Measurements from ENCODE around the gene MGAT3.

MGAT3 gene

DNA sequence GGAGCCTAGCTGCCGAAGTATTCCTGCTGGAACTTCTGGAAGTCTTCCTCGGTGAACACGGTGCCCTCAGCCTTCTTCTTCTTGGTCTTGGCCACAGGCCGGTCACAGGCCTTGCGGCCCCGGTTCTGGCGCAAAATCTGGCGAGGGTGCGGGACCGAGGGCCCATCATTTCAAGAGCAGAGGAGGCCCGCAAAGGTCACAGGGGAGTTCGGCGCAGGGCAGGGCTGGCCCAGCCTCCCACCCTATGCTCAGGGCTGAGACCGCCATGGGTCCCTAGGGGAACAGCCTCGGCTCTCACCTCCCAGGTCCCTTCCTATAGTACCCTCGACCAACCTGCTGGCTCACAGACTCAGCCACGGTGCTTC, 72.7 kb downstream of the MGAT3 start:
- Histone ChIP-seq H3K36me3 (ENCODE audit: insufficient read depth, low read length) (peaks cover 22% of the 10 kb centered on the region), H3K9ac (ENCODE audit: insufficient read length) (no peak overlapping the region), H3K4me3 (0 out of 2 replicates have a peak overlapping the region, but pooled peaks have one; percentile 3), H3K27ac (no peak overlapping the region), H3K9me3 (ENCODE audit: low read depth, low read length) (no peaks in the 10 kb centered on the region)
- TF ChIP-seq POLR2AphosphoS5 (IDR thresholded peaks at IDR 0.05; ENCODE audit: borderline replicate concordance, low read depth, low read length) (no peak), FOXP2 (optimal IDR thresholded peaks at IDR 0.05; ENCODE audit: control extremely low read depth, extremely low read length, insufficient read depth) (no peak), EZH2 (IDR thresholded peaks at IDR 0.05) (no peak)
- no peak for DNase-seq (ENCODE audit: low read depth, low spot score)

- Histone ChIP-seq H3K9me3 (ENCODE audit: low read depth, low read length) (no peaks in the 10 kb centered on the region), H3K27ac (no peak overlapping the region), H3K36me3 (ENCODE audit: insufficient read depth, low read length) (peaks cover 22% of the 10 kb centered on the region), H3K9ac (ENCODE audit: insufficient read length) (no peak overlapping the region), H3K4me3 (no peak overlapping the region)
- TF ChIP-seq POLR2AphosphoS5 (IDR thresholded peaks at IDR 0.05; ENCODE audit: borderline replicate concordance, low read depth, low read length) = no peak
- TF ChIP-seq FOXP2 (optimal IDR thresholded peaks at IDR 0.05; ENCODE audit: control extremely low read depth, extremely low read length, insufficient read depth) = no peak
- no peak for TF ChIP-seq EZH2 (IDR thresholded peaks at IDR 0.05)
- no peak for DNase-seq (ENCODE audit: low read depth, low spot score)
Observed at GRCh38 chr22:39530116-39530515, 73.3 kb downstream of the MGAT3 start.

- Histone ChIP-seq H3K9me3 (ENCODE audit: low read depth, low read length) (no peaks in the 10 kb centered on the region), H3K27ac (no peak overlapping the region), H3K9ac (ENCODE audit: insufficient read length) (no peak overlapping the region), H3K36me3 (ENCODE audit: insufficient read depth, low read length) (peaks cover 22% of the 10 kb centered on the region), H3K4me3 (peak overlapping the region; percentile 45)
- DNase-seq (ENCODE audit: low read depth, low spot score) = no peak
- TF ChIP-seq EZH2 (IDR thresholded peaks at IDR 0.05) (no peak), POLR2AphosphoS5 (IDR thresholded peaks at IDR 0.05; ENCODE audit: borderline replicate concordance, low read depth, low read length) (no peak), FOXP2 (optimal IDR thresholded peaks at IDR 0.05; ENCODE audit: control extremely low read depth, extremely low read length, insufficient read depth) (no peak)
Observed at GRCh38 chr22:39530692-39531331, 74.0 kb downstream of the MGAT3 start.

GRCh38 chr22:39532215-39533073, 75.6 kb downstream of the MGAT3 start, which contains the start of gene RPS19BP1:
Gene RPS19BP1, minus strand, starts transcription at chr22:39532748. Its CDS starts 10 bp downstream, at chr22:39532738.
- no peaks in the 10 kb centered on the region for H3K9me3 ChIP-seq (ENCODE audit: low read depth, low read length)
- no peak for TF ChIP-seq FOXP2 (optimal IDR thresholded peaks at IDR 0.05; ENCODE audit: control extremely low read depth, extremely low read length, insufficient read depth)
- no peak for TF ChIP-seq EZH2 (IDR thresholded peaks at IDR 0.05)
- peak; percentile 91; the same call in 1 of the 2 replicates for TF ChIP-seq POLR2AphosphoS5 (IDR thresholded peaks at IDR 0.05; ENCODE audit: borderline replicate concordance, low read depth, low read length)
- peak within 1 kb of the TSS; percentile 87 for H3K4me3 ChIP-seq
- peak within 1 kb of the TSS; percentile 70 for H3K27ac ChIP-seq
- H3K9ac ChIP-seq (ENCODE audit: insufficient read length) = peak within 1 kb of the TSS; percentile 95
- DNase-seq (ENCODE audit: low read depth, low spot score) = peak; percentile 98
- H3K36me3 ChIP-seq (ENCODE audit: insufficient read depth, low read length) = peaks cover 22% of the 10 kb centered on the region

GRCh38 chr22:39534092-39534506, 77.3 kb downstream of the MGAT3 start:
- Histone ChIP-seq H3K4me3 (no peak overlapping the region), H3K9me3 (ENCODE audit: low read depth, low read length) (no peaks in the 10 kb centered on the region), H3K9ac (ENCODE audit: insufficient read length) (no peak overlapping the region), H3K27ac (0 out of 2 replicates have a peak overlapping the region, but pooled peaks have one; percentile 23), H3K36me3 (ENCODE audit: insufficient read depth, low read length) (peaks cover 17% of the 10 kb centered on the region)
- no peak for DNase-seq (ENCODE audit: low read depth, low spot score)
- TF ChIP-seq POLR2AphosphoS5 (IDR thresholded peaks at IDR 0.05; ENCODE audit: borderline replicate concordance, low read depth, low read length) (no peak), EZH2 (IDR thresholded peaks at IDR 0.05) (no peak), FOXP2 (optimal IDR thresholded peaks at IDR 0.05; ENCODE audit: control extremely low read depth, extremely low read length, insufficient read depth) (no peak)

- Histone ChIP-seq H3K27ac (0 out of 2 replicates have a peak overlapping the region, but pooled peaks have one; percentile 23), H3K4me3 (peak overlapping the region; percentile 66), H3K36me3 (ENCODE audit: insufficient read depth, low read length) (peaks cover 12% of the 10 kb centered on the region; the same call in 1 of the 2 replicates), H3K9me3 (ENCODE audit: low read depth, low read length) (no peaks in the 10 kb centered on the region), H3K9ac (ENCODE audit: insufficient read length) (no peak overlapping the region)
- TF ChIP-seq EZH2 (IDR thresholded peaks at IDR 0.05) = no peak
- DNase-seq (ENCODE audit: low read depth, low spot score) = no peak
Observed at GRCh38 chr22:39534591-39535356, 78.0 kb downstream of the MGAT3 start.

GRCh38 chr22:39535357-39535725, 78.5 kb downstream of the MGAT3 start:
- peaks cover 7% of the 10 kb centered on the region; the same call in 1 of the 2 replicates for H3K36me3 ChIP-seq (ENCODE audit: insufficient read depth, low read length)
- TF ChIP-seq EZH2 (IDR thresholded peaks at IDR 0.05) (no peak), POLR2AphosphoS5 (IDR thresholded peaks at IDR 0.05; ENCODE audit: borderline replicate concordance, low read depth, low read length) (no peak), FOXP2 (optimal IDR thresholded peaks at IDR 0.05; ENCODE audit: control extremely low read depth, extremely low read length, insufficient read depth) (no peak)
- no peak overlapping the region for H3K27ac ChIP-seq
- H3K9ac ChIP-seq (ENCODE audit: insufficient read length) = no peak overlapping the region
- H3K9me3 ChIP-seq (ENCODE audit: low read depth, low read length) = no peaks in the 10 kb centered on the region
- no peak for DNase-seq (ENCODE audit: low read depth, low spot score)
- no peak overlapping the region; the same call in 1 of the 2 replicates for H3K4me3 ChIP-seq

Measured in SK-N-MC (cell line).